BE2C (cell line): ENCODE results near the gene ANO6.

Experiments used
- DNase-seq: peaks from one replicate; pipeline ENCODE4 v3.0.0-alpha.2; 2020
- H3K27me3 ChIP-seq: fragments of 250-450 bp; sonication (Bioruptor Pico); 2 replicates; pipeline ENCODE4 v1.5.1; 2020; ENCODE audit warnings: mild to moderate bottlenecking
- H3K36me3 ChIP-seq: fragments of 250-450 bp; sonication (Bioruptor Pico); 2 replicates; pipeline ENCODE4 v1.5.1; 2020; ENCODE audit warnings: mild to moderate bottlenecking
- H3K4me1 ChIP-seq: fragments of 250-450 bp; sonication (Bioruptor Pico); 2 replicates; pipeline ENCODE4 v1.5.1; 2020
- H3K4me3 ChIP-seq: 2 replicates; pipeline ENCODE4 v1.5.1; 2011; ENCODE audit warnings: low read depth, low read length
- H3K9me3 ChIP-seq: fragments of 250-450 bp; sonication (Bioruptor Pico); 2 replicates; pipeline ENCODE4 v1.5.1; 2020
- TF ChIP-seq, protein P1 (sequence below): IDR thresholded peaks from 2 replicates; pipeline ENCODE4 v1.5.1; 2012; ENCODE audit warnings: mild to moderate bottlenecking, low read depth, low read length

ANO6 gene

DNA sequence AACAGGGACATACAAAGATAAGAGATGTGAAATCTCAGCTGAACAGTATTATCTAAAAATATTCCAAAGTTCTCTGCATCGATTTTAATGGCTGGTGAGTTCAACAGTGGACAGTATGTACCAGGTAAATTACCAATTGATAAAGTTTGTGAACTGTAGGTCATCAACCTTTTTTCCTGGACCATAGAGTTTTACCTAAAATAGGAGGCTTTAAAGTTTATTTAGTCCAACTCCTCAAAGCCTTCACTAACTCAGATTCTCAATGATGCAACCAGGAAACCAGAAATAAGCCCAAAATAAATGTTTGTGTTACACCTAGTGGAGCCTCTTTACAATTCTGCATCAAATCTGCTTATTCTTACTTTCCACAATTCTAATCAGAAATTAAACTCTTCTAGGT is 205.8 kb downstream of the ANO6 start:
- Histone ChIP-seq H3K9me3 (no peaks in the 10 kb centered on the region), H3K4me1 (no peaks in the 10 kb centered on the region), H3K36me3 (peaks cover 53% of the 10 kb centered on the region), H3K27me3 (no peaks in the 10 kb centered on the region), H3K4me3 (no peak overlapping the region)
- no peak for DNase-seq
- TF ChIP-seq, protein P1, sequence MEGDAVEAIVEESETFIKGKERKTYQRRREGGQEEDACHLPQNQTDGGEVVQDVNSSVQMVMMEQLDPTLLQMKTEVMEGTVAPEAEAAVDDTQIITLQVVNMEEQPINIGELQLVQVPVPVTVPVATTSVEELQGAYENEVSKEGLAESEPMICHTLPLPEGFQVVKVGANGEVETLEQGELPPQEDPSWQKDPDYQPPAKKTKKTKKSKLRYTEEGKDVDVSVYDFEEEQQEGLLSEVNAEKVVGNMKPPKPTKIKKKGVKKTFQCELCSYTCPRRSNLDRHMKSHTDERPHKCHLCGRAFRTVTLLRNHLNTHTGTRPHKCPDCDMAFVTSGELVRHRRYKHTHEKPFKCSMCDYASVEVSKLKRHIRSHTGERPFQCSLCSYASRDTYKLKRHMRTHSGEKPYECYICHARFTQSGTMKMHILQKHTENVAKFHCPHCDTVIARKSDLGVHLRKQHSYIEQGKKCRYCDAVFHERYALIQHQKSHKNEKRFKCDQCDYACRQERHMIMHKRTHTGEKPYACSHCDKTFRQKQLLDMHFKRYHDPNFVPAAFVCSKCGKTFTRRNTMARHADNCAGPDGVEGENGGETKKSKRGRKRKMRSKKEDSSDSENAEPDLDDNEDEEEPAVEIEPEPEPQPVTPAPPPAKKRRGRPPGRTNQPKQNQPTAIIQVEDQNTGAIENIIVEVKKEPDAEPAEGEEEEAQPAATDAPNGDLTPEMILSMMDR, result no peak

DNA sequence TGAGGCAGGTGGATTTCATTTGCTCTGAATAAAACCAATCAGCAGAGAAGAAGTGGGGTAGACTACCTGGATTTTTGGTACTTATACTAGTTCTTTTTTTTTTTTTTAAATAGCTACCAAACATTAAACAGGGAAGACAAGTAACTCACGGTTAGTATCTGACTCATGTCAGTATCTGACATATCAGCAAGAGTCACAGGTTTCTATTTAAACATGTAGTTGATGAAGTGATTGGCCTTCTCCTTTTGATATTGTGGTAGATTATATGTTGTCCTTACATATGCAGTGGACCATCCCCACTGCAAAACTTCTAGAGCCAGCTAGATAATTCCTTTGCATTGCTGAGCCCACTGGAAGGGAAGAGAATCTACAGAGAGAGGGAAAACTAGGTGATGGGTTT is 208.0 kb downstream of the ANO6 start:
- no peak for DNase-seq
- Histone ChIP-seq H3K36me3 (peaks cover 51% of the 10 kb centered on the region), H3K4me3 (no peak overlapping the region), H3K27me3 (no peaks in the 10 kb centered on the region), H3K4me1 (no peaks in the 10 kb centered on the region; the same call in 1 of the 2 replicates), H3K9me3 (no peaks in the 10 kb centered on the region)
- TF ChIP-seq, protein P1, result no peak

DNA sequence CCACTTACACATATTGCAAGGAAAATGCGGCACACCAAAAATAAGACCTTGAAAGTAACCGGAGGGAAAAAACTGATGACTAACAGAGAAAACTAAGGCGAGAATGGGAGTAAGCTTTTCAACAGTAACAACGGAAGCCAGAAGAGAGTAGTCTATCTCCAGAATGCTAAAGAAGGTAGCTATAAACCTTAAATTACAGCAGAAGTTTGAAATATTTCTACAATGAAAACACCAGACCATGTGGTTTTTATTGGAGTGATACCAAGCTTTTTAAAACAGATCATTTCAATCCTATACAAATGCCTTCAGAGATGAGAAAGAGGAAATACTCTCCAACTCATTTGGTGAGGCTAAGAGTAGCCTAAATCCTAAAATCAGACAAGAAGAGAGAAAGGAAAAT is 209.5 kb downstream of the ANO6 start:
- Histone ChIP-seq H3K9me3 (no peaks in the 10 kb centered on the region), H3K36me3 (peaks cover 56% of the 10 kb centered on the region), H3K27me3 (no peaks in the 10 kb centered on the region), H3K4me1 (peaks cover 13% of the 10 kb centered on the region), H3K4me3 (no peak overlapping the region)
- TF ChIP-seq, protein P1, result no peak
- DNase-seq, result no peak

DNA sequence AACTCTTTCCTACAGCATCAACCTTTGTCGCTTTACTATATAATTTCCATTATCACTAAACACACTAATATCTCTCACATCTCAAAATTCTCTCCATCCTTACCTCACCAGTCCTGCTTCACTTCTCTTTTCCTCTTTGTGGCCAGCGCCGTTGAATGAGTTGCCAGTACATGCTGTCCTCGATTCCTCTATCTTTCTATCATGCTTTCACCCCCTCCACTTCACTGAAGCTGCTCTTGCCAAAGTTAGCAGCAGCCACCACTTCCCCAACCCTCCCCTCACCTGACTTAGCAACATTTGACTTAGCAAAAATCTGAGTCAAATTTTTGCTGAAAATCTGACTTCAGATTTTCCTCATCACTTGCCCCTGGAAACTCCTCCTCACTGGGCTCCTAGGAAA is 210.4 kb downstream of the ANO6 start:
- H3K9me3 ChIP-seq, result no peaks in the 10 kb centered on the region
- H3K36me3 ChIP-seq, result peaks cover 54% of the 10 kb centered on the region
- no peaks in the 10 kb centered on the region for H3K27me3 ChIP-seq
- H3K4me1 ChIP-seq, result peaks cover 17% of the 10 kb centered on the region
- TF ChIP-seq, protein P1, result no peak
- no peak for DNase-seq
- no peak overlapping the region for H3K4me3 ChIP-seq

DNA sequence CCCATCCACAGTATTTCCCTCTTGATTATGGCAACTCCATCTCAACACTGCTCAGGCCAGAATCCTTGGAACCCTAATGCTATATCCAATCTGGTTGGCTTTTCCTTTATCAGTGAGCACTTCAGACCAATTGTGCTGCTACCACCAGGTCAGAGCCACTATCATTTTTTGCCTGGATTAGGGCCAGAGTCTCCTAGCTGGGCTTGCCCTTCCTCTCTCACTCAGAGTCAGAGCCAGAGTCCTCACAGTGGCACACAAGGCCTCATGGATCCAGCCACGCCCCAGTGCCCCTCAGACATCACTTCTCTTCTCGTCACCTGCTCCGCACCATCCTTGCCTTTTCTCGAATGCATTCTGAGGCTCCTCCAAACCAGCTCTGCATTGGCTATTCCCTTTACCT is 211.1 kb downstream of the ANO6 start:
- H3K27me3 ChIP-seq, result no peaks in the 10 kb centered on the region
- peaks cover 50% of the 10 kb centered on the region for H3K36me3 ChIP-seq
- H3K9me3 ChIP-seq, result no peaks in the 10 kb centered on the region
- no peak overlapping the region for H3K4me3 ChIP-seq
- H3K4me1 ChIP-seq, result peaks cover 17% of the 10 kb centered on the region
- TF ChIP-seq, protein P1, result no peak
- DNase-seq, result no peak

DNA sequence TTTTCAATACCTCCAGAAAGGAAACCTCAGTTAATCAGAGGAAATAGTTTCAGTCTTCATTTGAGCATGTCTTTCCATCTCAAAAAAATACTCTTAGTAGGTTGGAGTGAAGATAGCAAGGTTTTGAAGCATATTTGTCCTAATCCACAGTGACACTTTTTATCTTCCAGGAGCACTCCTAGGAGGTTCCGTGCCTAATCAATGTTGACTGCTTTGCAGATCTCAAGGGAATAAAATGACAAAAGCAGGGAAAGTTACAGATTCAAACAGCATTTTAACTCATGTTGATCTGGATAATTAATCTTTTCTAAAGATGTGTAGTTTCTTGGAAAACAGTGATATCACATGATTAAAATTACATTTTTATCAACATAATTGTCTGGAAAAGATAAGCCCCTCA is 213.9 kb downstream of the ANO6 start:
- no peak for DNase-seq
- TF ChIP-seq, protein P1, result no peak
- Histone ChIP-seq H3K36me3 (peaks cover 32% of the 10 kb centered on the region), H3K9me3 (no peaks in the 10 kb centered on the region), H3K27me3 (no peaks in the 10 kb centered on the region), H3K4me3 (no peak overlapping the region), H3K4me1 (peaks cover 17% of the 10 kb centered on the region)
